DMS79 (cell line): ENCODE results near the gene RIMBP2.

Experiments used
- DNase-seq: peaks from one replicate; lab custom pipeline; 2025; lab: John Stamatoyannopoulos, UW

The RIMBP2 gene

GRCh38 chr12:130357729-130358330 is 358.3 kb downstream of the RIMBP2 start:
- no peak for DNase-seq

DNA sequence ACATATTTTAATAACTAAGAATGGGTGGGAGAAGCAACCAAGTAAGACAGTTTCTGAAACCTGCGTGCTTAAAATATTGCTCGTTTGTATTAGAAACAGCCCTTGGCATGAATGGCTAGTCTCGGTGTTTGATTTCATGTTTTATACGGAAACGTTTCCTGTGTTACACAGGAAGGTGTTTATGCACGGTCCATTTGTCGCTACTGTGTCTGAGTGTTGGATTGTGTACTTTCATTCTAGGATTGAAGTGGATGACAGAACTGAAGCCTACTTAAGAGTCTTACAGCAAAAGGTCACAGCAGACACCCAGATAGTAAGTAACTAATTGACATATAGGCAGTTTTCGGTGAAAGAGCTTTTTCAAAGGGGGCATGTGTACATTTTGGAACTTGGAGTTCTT is 358.9 kb downstream of the RIMBP2 start:
- peak; percentile 74 for DNase-seq

GRCh38 chr12:130356222-130356621 is 359.9 kb downstream of the RIMBP2 start:
- DNase-seq, result no peak

- no peak for DNase-seq
These were observed 361.7 kb downstream of the RIMBP2 start for GRCh38 chr12:130354407-130354806.

DNA sequence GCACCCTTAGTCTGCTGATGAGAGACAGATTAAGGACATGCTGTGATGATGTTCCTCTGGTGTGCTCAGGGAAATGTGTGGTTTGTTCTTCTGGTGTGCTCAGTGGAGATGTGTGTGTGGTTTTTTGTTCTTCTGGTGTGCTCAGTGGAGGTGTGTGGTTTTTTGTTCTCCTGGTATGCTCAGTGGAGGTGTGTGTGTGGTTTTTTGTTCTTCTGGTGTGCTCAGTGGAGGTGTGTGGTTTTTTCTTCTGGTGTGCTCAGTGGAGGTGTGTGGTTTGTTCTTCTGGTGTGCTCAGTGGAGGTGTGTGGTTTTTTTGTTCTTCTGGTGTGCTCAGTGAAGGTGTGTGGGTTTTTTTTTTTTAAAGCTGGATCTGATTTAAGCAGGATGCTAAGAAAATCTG is 363.0 kb downstream of the RIMBP2 start:
- no peak for DNase-seq

DNA sequence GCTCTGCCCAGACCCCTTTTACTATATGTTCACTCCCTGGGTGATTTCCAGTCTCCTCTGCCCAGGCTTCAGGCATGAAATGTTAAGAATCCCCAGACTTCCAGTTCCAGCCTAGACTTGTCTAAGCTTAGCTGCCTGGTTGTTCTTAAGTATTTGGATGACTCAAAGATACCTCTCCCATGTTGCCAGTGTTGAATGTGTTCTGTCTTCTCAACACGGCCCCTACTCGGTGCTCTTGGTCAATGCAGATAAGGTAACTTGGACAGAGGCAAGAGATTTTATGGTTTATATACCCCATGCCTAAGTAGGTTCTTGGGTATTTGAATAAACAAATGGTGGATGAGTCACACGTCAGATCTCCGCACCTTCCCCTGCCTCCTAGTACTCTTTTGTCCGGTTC is 364.8 kb downstream of the RIMBP2 start:
- no peak for DNase-seq

DNA sequence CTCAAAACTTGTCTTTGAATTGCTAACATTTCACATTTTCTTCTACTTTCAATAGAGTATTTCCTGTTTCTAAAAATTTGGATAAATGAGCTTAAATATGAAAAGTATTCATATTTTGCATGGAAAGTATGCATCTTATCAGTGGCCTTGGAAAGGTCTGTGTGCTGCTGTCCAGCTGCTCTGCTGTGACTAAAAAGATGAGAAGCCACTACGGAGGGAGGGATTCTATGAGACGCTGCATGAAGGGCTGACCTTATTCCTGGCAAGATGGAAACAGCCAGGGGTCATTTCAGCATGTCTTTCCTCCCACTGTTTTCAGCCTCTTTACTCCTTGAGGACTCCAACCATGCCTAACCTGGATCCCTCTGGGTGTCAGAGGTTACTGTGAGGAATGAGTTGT is 365.4 kb downstream of the RIMBP2 start:
- DNase-seq, result no peak

- no peak for DNase-seq
These were observed 368.5 kb downstream of the RIMBP2 start for GRCh38 chr12:130347588-130347987.
